SK-N-SH (cell line): ENCODE data around the gene FBXW8. TPM values are rescaled to one million over a fixed set of nuclear protein-coding genes. Genes with fewer than 3 reads are reported as not detected.

Source experiments
- CTCF ChIA-PET: fragments of 300-600, 350-600 bp; formaldehyde crosslinking; extraction: SDS; loops from one replicate; lab custom pipeline; 2021; lab: Yijun Ruan, JAX
- POLR2A ChIA-PET: fragments of 350-600 bp; sonication (Branson Sonifier 250); formaldehyde crosslinking; extraction: SDS; loops from one replicate; lab custom pipeline; 2020; ENCODE audit warnings: antibody characterized with exemption, inconsistent platforms; lab: Yijun Ruan, JAX
- DNase-seq: peaks from one replicate; pipeline ENCODE4 v3.0.0; 2012
- H2AFZ ChIP-seq: fragments of 200-600 bp; sonication (generic); 2 replicates; pipeline ENCODE4 v1.8.1; 2016; ENCODE audit warnings: antibody characterized with exemption, mild to moderate bottlenecking, low read depth
- H3F3A ChIP-seq: fragments of 200-600 bp; sonication (generic); replicated peaks from 2 replicates; pipeline ENCODE3; 2016; ENCODE audit warnings: antibody characterized with exemption, mild to moderate bottlenecking; ENCODE audit not compliant: insufficient read depth
- H3K27ac ChIP-seq, 2 experiments: fragments of 200-500 bp in 1 of 2; fragments of 200-600 bp in 1 of 2; sonication (Bioruptor generic) in 1 of 2; sonication (generic), shearing (Covaris generic) in 1 of 2; 2 replicates each; pipeline versions ENCODE4 v1.5.1 to v1.6.1; 2014 to 2016; ENCODE audit warnings: low read depth in 2 of 2, inconsistent platforms in 1 of 2, low read length in 1 of 2, mild to moderate bottlenecking in 1 of 2, mixed read lengths in 1 of 2
- H3K27me3 ChIP-seq: fragments of 200-600 bp; sonication (generic), shearing (Covaris generic); 2 replicates; pipeline ENCODE4 v1.6.1; 2016; ENCODE audit warnings: mixed run types; ENCODE audit not compliant: insufficient read depth
- H3K36me3 ChIP-seq, 2 experiments: fragments of 200-500 bp in 1 of 2; fragments of 200-600 bp in 1 of 2; sonication (Bioruptor generic) in 1 of 2; sonication (generic) in 1 of 2; replicated peaks in 1 of 2; 2 replicates each; pipeline versions ENCODE3 to v1.5.1; 2014 to 2016; ENCODE audit warnings: low read length in 1 of 2, mild to moderate bottlenecking in 1 of 2; ENCODE audit not compliant: insufficient read depth in 2 of 2, control insufficient read depth in 1 of 2
- H3K4me1 ChIP-seq, 2 experiments: fragments of 200-500 bp in 1 of 2; fragments of 200-600 bp in 1 of 2; sonication (Bioruptor generic) in 1 of 2; sonication (generic), shearing (Covaris generic) in 1 of 2; 2 replicates each; pipeline versions ENCODE4 v1.5.1 to v1.6.1; 2014 to 2016; ENCODE audit warnings: low read depth in 1 of 2, low read length in 1 of 2, mixed run types in 1 of 2; ENCODE audit not compliant: insufficient read depth in 2 of 2, control insufficient read depth in 1 of 2
- H3K4me2 ChIP-seq: fragments of 200-600 bp; sonication (generic), shearing (Covaris generic); 2 replicates; pipeline ENCODE4 v1.6.1; 2017; ENCODE audit warnings: mixed run types
- H3K4me3 ChIP-seq, 2 experiments: fragments of 200-500 bp in 1 of 2; fragments of 200-600 bp in 1 of 2; sonication (Bioruptor generic) in 1 of 2; sonication (generic), shearing (Covaris generic) in 1 of 2; 2 replicates each; pipeline versions ENCODE4 v1.5.1 to v1.8.1; 2014 to 2016; ENCODE audit warnings: low read depth in 2 of 2, inconsistent platforms in 1 of 2, low read length in 1 of 2, mild to moderate bottlenecking in 1 of 2, mixed read lengths in 1 of 2, moderate library complexity in 1 of 2
- H3K79me2 ChIP-seq: fragments of 200-600 bp; sonication (generic); 2 replicates; pipeline ENCODE4 v1.8.1; 2017; ENCODE audit warnings: mild to moderate bottlenecking; ENCODE audit not compliant: insufficient read depth
- H3K9ac ChIP-seq: fragments of 200-600 bp; sonication (generic); 2 replicates; pipeline ENCODE4 v1.6.1; 2017; ENCODE audit warnings: mixed run types
- H3K9me2 ChIP-seq: fragments of 200-600 bp; sonication (generic); 2 replicates; pipeline ENCODE4 v1.6.1; 2017; ENCODE audit warnings: mixed run types
- H3K9me3 ChIP-seq: fragments of 200-600 bp; sonication (generic); 2 replicates; pipeline ENCODE4 v1.6.1; 2017; ENCODE audit warnings: mixed run types, mild to moderate bottlenecking, moderate library complexity
- H4K20me1 ChIP-seq: fragments of 200-600 bp; sonication (generic); 2 replicates; pipeline ENCODE4 v1.6.1; 2017; ENCODE audit warnings: mild to moderate bottlenecking, mixed run types; ENCODE audit not compliant: insufficient read depth
- ELF1 ChIP-seq: IDR thresholded peaks from 2 replicates; pipeline ENCODE4 v1.4.0; 2012
- FOXM1 ChIP-seq: IDR thresholded peaks from 2 replicates; pipeline ENCODE4 v1.4.0; 2012; ENCODE audit warnings: low read depth, mild to moderate bottlenecking
- MEF2A ChIP-seq: IDR thresholded peaks from 2 replicates; pipeline ENCODE4 v1.4.0; 2012; ENCODE audit warnings: low read depth, borderline replicate concordance
- NFIC ChIP-seq: IDR thresholded peaks from 2 replicates; pipeline ENCODE4 v1.4.0; 2012; ENCODE audit warnings: borderline replicate concordance
- RFX5 ChIP-seq: IDR thresholded peaks from 2 replicates; pipeline ENCODE4 v1.6.1; 2012; ENCODE audit warnings: mild to moderate bottlenecking, improper control_type of control experiment, low read length
- RXRA ChIP-seq: IDR thresholded peaks from 2 replicates; pipeline ENCODE4 v1.4.0; 2012; ENCODE audit warnings: low read depth, mild to moderate bottlenecking, borderline replicate concordance
- SMC3 ChIP-seq: IDR thresholded peaks from 2 replicates; pipeline ENCODE4 v1.6.1; 2012; ENCODE audit warnings: low read depth, low read length, improper control_type of control experiment
- YY1 ChIP-seq: IDR thresholded peaks from 2 replicates; pipeline ENCODE4 v1.4.0; 2012; ENCODE audit warnings: low read depth, mild to moderate bottlenecking
- WGBS: methylation state at CpG from one replicate; pipeline ENCODE4 v1.1.6; 2017; ENCODE audit warnings: low lambda C conversion rate; 5-methylcytosine and 5-hydroxymethylcytosine counted together
- polyA plus RNA-seq, 3 experiments: library from polyadenylated mRNA; depleted of rRNA; stranded (reverse); fragments of >200 nt; gene quantifications; 2 replicates each; pipeline ENCODE4 v1.2.3, GENCODE V29; 2012
- TF ChIP-seq, protein P1 (sequence below): fragments of 200-600 bp; sonication (generic); IDR thresholded peaks from 2 replicates; pipeline ENCODE4 v1.6.1; 2017; ENCODE audit warnings: antibody characterized with exemption, mild to moderate bottlenecking, moderate library complexity
- TF ChIP-seq, protein P2 (sequence below): IDR thresholded peaks from 2 replicates; pipeline ENCODE4 v1.6.1; 2012; ENCODE audit warnings: mild to moderate bottlenecking, low read depth, low read length, moderate library complexity
- TF ChIP-seq, protein P3 (sequence below): IDR thresholded peaks from 2 replicates; pipeline ENCODE4 v1.4.0; 2012; ENCODE audit warnings: low read depth, borderline replicate concordance

The FBXW8 gene
- polyA plus RNA-seq, 1 of the 3 experiments (the other 2 are of a cell fraction), result 15.6 TPM

DNA sequence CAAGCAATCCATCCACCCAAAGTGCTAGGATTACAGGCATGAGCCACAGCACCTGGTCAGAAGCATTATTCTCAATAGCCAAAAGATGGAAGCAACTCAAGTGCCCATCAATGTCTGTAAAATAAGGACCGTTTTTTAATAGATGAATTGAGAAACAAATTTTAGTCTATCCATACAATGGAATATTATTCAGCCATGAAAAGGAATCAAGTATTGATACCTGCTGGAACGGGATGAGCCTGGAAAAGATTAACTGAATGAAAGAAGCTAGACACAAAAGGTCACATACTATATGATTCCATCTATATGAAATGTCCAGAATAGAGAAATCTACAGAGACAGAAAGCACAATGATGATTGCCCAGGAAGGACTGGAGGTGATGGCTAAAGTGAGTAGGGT lies 9.1 kb upstream of the FBXW8 start:
- Histone ChIP-seq H3K9me2 (no peaks in the 10 kb centered on the region), H3K4me1 (no peaks in the 10 kb centered on the region), H3K36me3 (no peaks in the 10 kb centered on the region), H3F3A (no peaks in the 10 kb centered on the region), H3K79me2 (no peaks in the 10 kb centered on the region), H3K27me3 (no peaks in the 10 kb centered on the region), H4K20me1 (no peaks in the 10 kb centered on the region), H3K27ac (no peak overlapping the region), H3K9ac (no peak overlapping the region), H2AFZ (no peak overlapping the region), H3K4me2 (no peak overlapping the region), H3K9me3 (no peaks in the 10 kb centered on the region), H3K4me3 (no peak overlapping the region)
- 34% methylated on average over 2 of the region's 2 CpGs for WGBS
- TF ChIP-seq RXRA, result no peak
- CTCF ChIA-PET, result no interaction called here
- DNase-seq, result no peak
- POLR2A ChIA-PET, result no interaction called here

DNA sequence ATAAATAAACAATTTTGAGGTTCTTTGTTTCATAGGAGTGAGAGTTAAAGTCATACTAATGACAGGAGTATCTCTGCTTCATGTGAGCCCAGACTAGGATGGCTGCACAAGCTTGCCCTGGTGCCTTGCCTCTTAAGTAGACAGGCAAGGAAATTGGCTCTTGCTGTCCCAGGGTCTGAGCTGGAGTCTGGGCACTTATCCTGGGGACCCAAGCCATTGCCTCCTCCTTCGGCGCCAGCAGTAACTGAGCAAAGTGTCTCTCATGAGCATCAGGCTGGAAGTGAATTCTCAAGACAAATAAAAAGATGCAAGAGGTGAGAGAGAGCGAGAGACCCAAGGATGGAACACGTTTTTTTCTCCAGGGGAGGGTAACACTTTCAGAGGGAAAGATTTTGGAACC lies 6.9 kb upstream of the FBXW8 start:
- Histone ChIP-seq H3F3A (no peaks in the 10 kb centered on the region), H3K4me1 (no peaks in the 10 kb centered on the region), H3K4me3 (no peak overlapping the region), H3K9ac (no peak overlapping the region), H3K9me2 (no peaks in the 10 kb centered on the region), H3K27me3 (no peaks in the 10 kb centered on the region), H3K27ac (no peak overlapping the region), H3K79me2 (no peaks in the 10 kb centered on the region), H3K9me3 (no peaks in the 10 kb centered on the region), H4K20me1 (no peaks in the 10 kb centered on the region), H2AFZ (no peak overlapping the region), H3K36me3 (no peaks in the 10 kb centered on the region), H3K4me2 (no peak overlapping the region)
- TF ChIP-seq ELF1, result no peak
- no peak for TF ChIP-seq RFX5
- no peak for TF ChIP-seq SMC3
- TF ChIP-seq, protein P1, sequence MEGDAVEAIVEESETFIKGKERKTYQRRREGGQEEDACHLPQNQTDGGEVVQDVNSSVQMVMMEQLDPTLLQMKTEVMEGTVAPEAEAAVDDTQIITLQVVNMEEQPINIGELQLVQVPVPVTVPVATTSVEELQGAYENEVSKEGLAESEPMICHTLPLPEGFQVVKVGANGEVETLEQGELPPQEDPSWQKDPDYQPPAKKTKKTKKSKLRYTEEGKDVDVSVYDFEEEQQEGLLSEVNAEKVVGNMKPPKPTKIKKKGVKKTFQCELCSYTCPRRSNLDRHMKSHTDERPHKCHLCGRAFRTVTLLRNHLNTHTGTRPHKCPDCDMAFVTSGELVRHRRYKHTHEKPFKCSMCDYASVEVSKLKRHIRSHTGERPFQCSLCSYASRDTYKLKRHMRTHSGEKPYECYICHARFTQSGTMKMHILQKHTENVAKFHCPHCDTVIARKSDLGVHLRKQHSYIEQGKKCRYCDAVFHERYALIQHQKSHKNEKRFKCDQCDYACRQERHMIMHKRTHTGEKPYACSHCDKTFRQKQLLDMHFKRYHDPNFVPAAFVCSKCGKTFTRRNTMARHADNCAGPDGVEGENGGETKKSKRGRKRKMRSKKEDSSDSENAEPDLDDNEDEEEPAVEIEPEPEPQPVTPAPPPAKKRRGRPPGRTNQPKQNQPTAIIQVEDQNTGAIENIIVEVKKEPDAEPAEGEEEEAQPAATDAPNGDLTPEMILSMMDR, result no peak
- TF ChIP-seq FOXM1, result no peak
- no peak for TF ChIP-seq YY1
- no peak for TF ChIP-seq MEF2A
- TF ChIP-seq, protein P2, sequence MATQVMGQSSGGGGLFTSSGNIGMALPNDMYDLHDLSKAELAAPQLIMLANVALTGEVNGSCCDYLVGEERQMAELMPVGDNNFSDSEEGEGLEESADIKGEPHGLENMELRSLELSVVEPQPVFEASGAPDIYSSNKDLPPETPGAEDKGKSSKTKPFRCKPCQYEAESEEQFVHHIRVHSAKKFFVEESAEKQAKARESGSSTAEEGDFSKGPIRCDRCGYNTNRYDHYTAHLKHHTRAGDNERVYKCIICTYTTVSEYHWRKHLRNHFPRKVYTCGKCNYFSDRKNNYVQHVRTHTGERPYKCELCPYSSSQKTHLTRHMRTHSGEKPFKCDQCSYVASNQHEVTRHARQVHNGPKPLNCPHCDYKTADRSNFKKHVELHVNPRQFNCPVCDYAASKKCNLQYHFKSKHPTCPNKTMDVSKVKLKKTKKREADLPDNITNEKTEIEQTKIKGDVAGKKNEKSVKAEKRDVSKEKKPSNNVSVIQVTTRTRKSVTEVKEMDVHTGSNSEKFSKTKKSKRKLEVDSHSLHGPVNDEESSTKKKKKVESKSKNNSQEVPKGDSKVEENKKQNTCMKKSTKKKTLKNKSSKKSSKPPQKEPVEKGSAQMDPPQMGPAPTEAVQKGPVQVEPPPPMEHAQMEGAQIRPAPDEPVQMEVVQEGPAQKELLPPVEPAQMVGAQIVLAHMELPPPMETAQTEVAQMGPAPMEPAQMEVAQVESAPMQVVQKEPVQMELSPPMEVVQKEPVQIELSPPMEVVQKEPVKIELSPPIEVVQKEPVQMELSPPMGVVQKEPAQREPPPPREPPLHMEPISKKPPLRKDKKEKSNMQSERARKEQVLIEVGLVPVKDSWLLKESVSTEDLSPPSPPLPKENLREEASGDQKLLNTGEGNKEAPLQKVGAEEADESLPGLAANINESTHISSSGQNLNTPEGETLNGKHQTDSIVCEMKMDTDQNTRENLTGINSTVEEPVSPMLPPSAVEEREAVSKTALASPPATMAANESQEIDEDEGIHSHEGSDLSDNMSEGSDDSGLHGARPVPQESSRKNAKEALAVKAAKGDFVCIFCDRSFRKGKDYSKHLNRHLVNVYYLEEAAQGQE, result no peak
- TF ChIP-seq, protein P3, sequence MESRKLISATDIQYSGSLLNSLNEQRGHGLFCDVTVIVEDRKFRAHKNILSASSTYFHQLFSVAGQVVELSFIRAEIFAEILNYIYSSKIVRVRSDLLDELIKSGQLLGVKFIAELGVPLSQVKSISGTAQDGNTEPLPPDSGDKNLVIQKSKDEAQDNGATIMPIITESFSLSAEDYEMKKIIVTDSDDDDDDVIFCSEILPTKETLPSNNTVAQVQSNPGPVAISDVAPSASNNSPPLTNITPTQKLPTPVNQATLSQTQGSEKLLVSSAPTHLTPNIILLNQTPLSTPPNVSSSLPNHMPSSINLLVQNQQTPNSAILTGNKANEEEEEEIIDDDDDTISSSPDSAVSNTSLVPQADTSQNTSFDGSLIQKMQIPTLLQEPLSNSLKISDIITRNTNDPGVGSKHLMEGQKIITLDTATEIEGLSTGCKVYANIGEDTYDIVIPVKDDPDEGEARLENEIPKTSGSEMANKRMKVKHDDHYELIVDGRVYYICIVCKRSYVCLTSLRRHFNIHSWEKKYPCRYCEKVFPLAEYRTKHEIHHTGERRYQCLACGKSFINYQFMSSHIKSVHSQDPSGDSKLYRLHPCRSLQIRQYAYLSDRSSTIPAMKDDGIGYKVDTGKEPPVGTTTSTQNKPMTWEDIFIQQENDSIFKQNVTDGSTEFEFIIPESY, result no peak
- TF ChIP-seq NFIC, result no peak
- POLR2A ChIA-PET, result no interaction called here
- whole genome bisulfite sequencing, result 71% methylated on average over 4 of the region's 4 CpGs
- no peak for DNase-seq
- CTCF ChIA-PET, result no interaction called here
